H1 (cell line): ENCODE results near the gene EXOC6. TPM values are rescaled to one million over a fixed set of nuclear protein-coding genes. Genes with fewer than 3 reads are reported as not detected.

Source experiments
- CHD7 ChIP-seq: fragments of 300-600 bp; sonication (generic); IDR thresholded peaks from 2 replicates; pipeline ENCODE4 v1.7.1; 2012; ENCODE audit warnings: low read length, moderate library complexity, mild to moderate bottlenecking, inconsistent platforms; ENCODE audit not compliant: insufficient replicate concordance
- FOSL1 ChIP-seq: IDR thresholded peaks from 2 replicates; pipeline ENCODE4 v1.6.1; 2011; ENCODE audit warnings: mild to moderate bottlenecking, low read depth, low read length, moderate library complexity; ENCODE audit not compliant: insufficient read depth
- GABPA ChIP-seq: IDR thresholded peaks from 2 replicates; pipeline ENCODE4 v1.6.1; 2011; ENCODE audit warnings: mild to moderate bottlenecking, low read length, moderate library complexity, borderline replicate concordance; ENCODE audit not compliant: insufficient read depth
- TEAD4 ChIP-seq: IDR thresholded peaks from 2 replicates; pipeline ENCODE4 v1.6.1; 2012; ENCODE audit warnings: low read depth, low read length, inconsistent platforms, mixed read lengths
- polyA plus RNA-seq, 7 experiments: library from polyadenylated mRNA; depleted of rRNA in 3 of 7; stranded (reverse) in 5 of 7; unstranded in 2 of 7; fragments of >200 nt in 5 of 7; fragments of 200-250 nt in 2 of 7; gene quantifications; 1 replicate in 5 of 7; 2 replicates in 1 of 7; 4 replicates in 1 of 7; pipeline versions ENCODE4 v1.2.1 to v1.2.3, GENCODE V29; 2011 to 2013; ENCODE audit warnings: missing spikeins in 2 of 7, mixed read lengths in 2 of 7
- total RNA-seq: library from RNA; stranded (reverse); fragmentation: NEBNext Ultra II Directional; extraction: Animal tissue kit (Norgen Biotek cat#: 25700); gene quantifications from 2 replicates; pipeline ENCODE4 v1.2.1, GENCODE V29; 2021
- TF ChIP-seq, protein P1 (sequence below): IDR thresholded peaks from 2 replicates; pipeline ENCODE4 v1.6.1; 2011; ENCODE audit warnings: low read depth, mild to moderate bottlenecking, low read length; ENCODE audit not compliant: insufficient read depth

EXOC6 gene
- total and polyA plus RNA-seq, 2 of the 8 experiments (the other 6 are each of a cell fraction or from before 2014, with no cell fraction given) = 1.7 to 4.5 TPM

DNA sequence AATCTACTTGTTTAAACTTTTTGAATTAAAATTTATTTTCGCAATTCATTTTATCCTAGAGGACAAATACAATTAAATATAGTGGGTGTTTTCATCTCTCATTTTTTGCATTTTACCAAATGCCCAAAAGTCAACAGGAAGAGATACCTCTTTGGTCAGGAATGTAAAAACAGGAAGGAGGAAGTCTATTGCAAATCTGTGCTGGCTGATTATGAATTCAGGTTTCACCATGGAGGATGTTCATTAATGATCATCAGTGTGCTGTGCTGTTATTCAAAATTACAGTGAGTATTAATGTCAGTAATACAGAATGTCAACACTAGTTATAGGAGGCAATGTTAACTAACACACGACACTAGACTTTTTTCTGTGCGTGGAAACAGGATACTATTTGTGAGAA lies 24.7 kb downstream of the EXOC6 start (continued):
- TF ChIP-seq CHD7 = no peak
- TF ChIP-seq, protein P1, sequence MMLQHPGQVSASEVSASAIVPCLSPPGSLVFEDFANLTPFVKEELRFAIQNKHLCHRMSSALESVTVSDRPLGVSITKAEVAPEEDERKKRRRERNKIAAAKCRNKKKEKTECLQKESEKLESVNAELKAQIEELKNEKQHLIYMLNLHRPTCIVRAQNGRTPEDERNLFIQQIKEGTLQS = no peak
- TF ChIP-seq GABPA = no peak
- TF ChIP-seq TEAD4 = no peak
- TF ChIP-seq FOSL1 = no peak
